ENCODE data around the gene HPN.

GRCh38 chr19:35105411-35106290, 64.1 kb downstream of the HPN start:
- TF ChIP-seq CTCF (IDR thresholded peaks at IDR 0.05) (no peak), POLR2A (IDR thresholded peaks at IDR 0.05) (no peak), POLR2AphosphoS5 (IDR thresholded peaks at IDR 0.05) (no peak), EP300 (IDR thresholded peaks at IDR 0.05) (no peak)
